ENCODE data around the gene SLC25A51.
A peak's percentile ranks its signal among the peaks of the same experiment; 100 is the strongest.

SLC25A51 gene

DNA sequence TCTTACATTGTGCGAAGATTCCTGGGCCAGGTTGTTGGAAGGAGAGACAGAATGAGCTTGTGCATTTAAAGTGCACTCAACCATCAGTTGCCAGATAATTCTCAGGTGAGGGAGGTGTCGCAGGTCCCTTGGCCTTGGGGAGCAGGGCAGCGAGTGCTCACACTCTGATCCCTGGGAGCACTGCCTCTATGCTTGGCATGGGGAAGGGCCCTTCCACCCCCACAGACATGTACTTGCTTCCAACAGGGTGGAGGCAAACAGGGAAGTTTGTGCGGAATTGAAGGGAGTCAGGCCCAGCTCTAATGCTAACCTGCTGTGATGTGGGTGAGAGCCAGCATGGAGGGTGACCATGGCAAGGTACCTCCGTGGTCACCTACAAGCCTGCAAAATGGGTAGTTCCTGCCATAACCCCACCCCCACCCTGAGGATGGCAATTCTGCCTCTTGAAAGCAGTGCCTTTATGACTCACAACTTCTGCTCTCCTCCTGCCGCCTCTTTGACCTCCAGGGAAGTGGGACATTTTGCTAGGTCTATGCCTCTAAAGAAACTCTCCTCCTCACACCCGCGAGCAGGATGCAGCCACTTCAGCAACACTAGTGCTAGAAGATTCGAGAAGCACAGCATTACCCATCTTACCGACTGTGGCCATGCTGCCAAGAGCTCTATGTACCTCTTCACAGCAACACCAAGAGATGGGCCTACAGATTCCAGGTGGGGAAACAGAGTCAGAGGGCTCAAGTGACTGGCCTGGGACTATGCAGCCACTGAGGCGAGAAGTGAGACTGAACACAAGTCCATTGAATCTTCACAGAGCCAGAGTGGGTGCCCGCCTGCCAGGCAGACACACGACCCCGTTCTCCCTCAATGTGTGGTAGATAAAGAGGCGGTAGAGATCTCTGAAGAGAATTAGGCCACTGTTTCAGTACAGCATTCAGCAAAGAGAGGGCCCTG, 22.1 kb upstream of the SLC25A51 start:
- no CpG with 5 or more reads among the region's 15 CpGs for WGBS, 2 donors (ENCODE audit: extremely low coverage in 2 of 2, insufficient read length in 2 of 2, insufficient replicate concordance in 1 of 2)

DNA sequence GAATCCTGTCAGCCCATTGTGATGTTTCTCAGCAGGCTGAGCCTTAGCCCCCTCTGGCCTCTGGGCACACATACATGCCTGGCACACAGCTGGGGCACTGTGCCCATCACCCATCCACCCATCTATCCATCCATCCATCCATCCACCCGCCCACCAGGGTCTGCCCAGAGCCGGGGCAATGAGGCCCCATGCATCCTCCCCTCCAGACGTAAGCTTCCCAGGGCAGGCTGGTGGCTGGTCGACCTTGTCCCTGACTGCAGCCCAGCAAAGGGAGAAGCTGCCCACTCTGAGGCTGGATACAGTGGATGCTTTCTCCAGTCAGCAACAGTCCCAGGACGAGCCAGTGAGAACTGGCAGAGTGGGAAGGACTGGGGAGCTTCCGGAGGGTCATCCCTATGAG, 21.1 kb upstream of the SLC25A51 start:
- no peak overlapping the region for H2BK12ac ChIP-seq (ENCODE audit: low read length)
- H3K9me3 ChIP-seq (replicated peaks in 1 of 2; ENCODE audit: control insufficient read depth in 2 of 2, insufficient read depth in 1 of 2, low read depth in 1 of 2, low read length in 2 of 2) = no peaks in the 10 kb centered on the region
- H2BK5ac ChIP-seq (ENCODE audit: low read length) = no peak overlapping the region
- no peaks in the 10 kb centered on the region for H3K79me1 ChIP-seq (ENCODE audit: low read depth, low read length)
- no peak overlapping the region for H2BK120ac ChIP-seq (ENCODE audit: low read depth, low read length)
- no peak overlapping the region for H4K8ac ChIP-seq (ENCODE audit: low read depth, low read length)
- H3K27ac ChIP-seq (replicated peaks; ENCODE audit: low read length) = no peak overlapping the region
- no peaks in the 10 kb centered on the region for H3K36me3 ChIP-seq (replicated peaks in 1 of 2; ENCODE audit: control insufficient read depth in 2 of 2, insufficient read depth in 2 of 2, low read length in 2 of 2)
- no peak overlapping the region for H2BK15ac ChIP-seq (ENCODE audit: low read length)
- no peaks in the 10 kb centered on the region for H3K27me3 ChIP-seq (ENCODE audit: control insufficient read depth in 3 of 3, insufficient read depth in 3 of 3, low read depth in 1 of 3, low read length in 3 of 3)
- H3K4ac ChIP-seq (ENCODE audit: low read length) = no peak overlapping the region
- H3K9ac ChIP-seq (ENCODE audit: low read depth, low read length, poor library complexity) = no peak overlapping the region
- no peak overlapping the region for H3K14ac ChIP-seq (ENCODE audit: low read length)
- DNase-seq (ENCODE audit: low spot score) = no peak
- no peak overlapping the region for H4K91ac ChIP-seq (ENCODE audit: low read depth, low read length, poor library complexity)
- peak overlapping the region; percentile 19 for H3K23ac ChIP-seq (ENCODE audit: low read depth, low read length, poor library complexity)
- whole genome bisulfite sequencing, 2 donors (ENCODE audit: extremely low coverage in 2 of 2, insufficient read length in 2 of 2, insufficient replicate concordance in 1 of 2) = no CpG with 5 or more reads among the region's 6 CpGs
- H3K4me2 ChIP-seq (ENCODE audit: insufficient read depth, low read length, poor library complexity, severe bottlenecking) = no peak overlapping the region
- H3K4me3 ChIP-seq (ENCODE audit: low read length in 2 of 2) = no peak overlapping the region
- H2AFZ ChIP-seq (ENCODE audit: low read length) = no peak overlapping the region
- H3K4me1 ChIP-seq (ENCODE audit: control insufficient read depth in 2 of 2, insufficient read depth in 1 of 2, low read depth in 1 of 2, low read length in 2 of 2) = peaks cover 17 to 26% of the 10 kb centered on the region in 2 donors
- peak overlapping the region; percentile 15 for H3K18ac ChIP-seq (ENCODE audit: low read length)
- H2AK5ac ChIP-seq (ENCODE audit: low read depth, low read length) = no peak overlapping the region

More for the DNA sequence above, 22.1 kb upstream of the SLC25A51 start:
- H2BK15ac ChIP-seq (ENCODE audit: low read length) = no peak overlapping the region
- no peak overlapping the region for H3K9ac ChIP-seq (ENCODE audit: low read depth, low read length, poor library complexity)
- H4K91ac ChIP-seq (ENCODE audit: low read depth, low read length, poor library complexity) = no peak overlapping the region
- H2BK5ac ChIP-seq (ENCODE audit: low read length) = no peak overlapping the region
- H2BK12ac ChIP-seq (ENCODE audit: low read length) = no peak overlapping the region
- no peaks in the 10 kb centered on the region for H3K79me1 ChIP-seq (ENCODE audit: low read depth, low read length)
- H3K4me3 ChIP-seq (ENCODE audit: low read length in 2 of 2) = no peak overlapping the region
- H3K27me3 ChIP-seq (ENCODE audit: control insufficient read depth in 3 of 3, insufficient read depth in 3 of 3, low read depth in 1 of 3, low read length in 3 of 3) = no peaks in the 10 kb centered on the region
- H3K18ac ChIP-seq (ENCODE audit: low read length) = peak overlapping the region; percentile 24
- peaks cover 17 to 19% of the 10 kb centered on the region in 2 donors for H3K4me1 ChIP-seq (ENCODE audit: control insufficient read depth in 2 of 2, insufficient read depth in 1 of 2, low read depth in 1 of 2, low read length in 2 of 2)
- no peaks in the 10 kb centered on the region for H3K9me3 ChIP-seq (replicated peaks in 1 of 2; ENCODE audit: control insufficient read depth in 2 of 2, insufficient read depth in 1 of 2, low read depth in 1 of 2, low read length in 2 of 2)
- H3K27ac ChIP-seq (replicated peaks; ENCODE audit: low read length) = no peak overlapping the region
- H2AFZ ChIP-seq (ENCODE audit: low read length) = no peak overlapping the region
- no peak overlapping the region for H3K4ac ChIP-seq (ENCODE audit: low read length)
- no peak overlapping the region for H2BK120ac ChIP-seq (ENCODE audit: low read depth, low read length)
- no peak for DNase-seq (ENCODE audit: low spot score)
- H3K23ac ChIP-seq (ENCODE audit: low read depth, low read length, poor library complexity) = no peak overlapping the region
- H4K8ac ChIP-seq (ENCODE audit: low read depth, low read length) = no peak overlapping the region
- H2AK5ac ChIP-seq (ENCODE audit: low read depth, low read length) = peak overlapping the region; percentile 1
- H3K36me3 ChIP-seq (replicated peaks in 1 of 2; ENCODE audit: control insufficient read depth in 2 of 2, insufficient read depth in 2 of 2, low read length in 2 of 2) = no peaks in the 10 kb centered on the region
- H3K4me2 ChIP-seq (ENCODE audit: insufficient read depth, low read length, poor library complexity, severe bottlenecking) = no peak overlapping the region
- H3K14ac ChIP-seq (ENCODE audit: low read length) = no peak overlapping the region

DNA sequence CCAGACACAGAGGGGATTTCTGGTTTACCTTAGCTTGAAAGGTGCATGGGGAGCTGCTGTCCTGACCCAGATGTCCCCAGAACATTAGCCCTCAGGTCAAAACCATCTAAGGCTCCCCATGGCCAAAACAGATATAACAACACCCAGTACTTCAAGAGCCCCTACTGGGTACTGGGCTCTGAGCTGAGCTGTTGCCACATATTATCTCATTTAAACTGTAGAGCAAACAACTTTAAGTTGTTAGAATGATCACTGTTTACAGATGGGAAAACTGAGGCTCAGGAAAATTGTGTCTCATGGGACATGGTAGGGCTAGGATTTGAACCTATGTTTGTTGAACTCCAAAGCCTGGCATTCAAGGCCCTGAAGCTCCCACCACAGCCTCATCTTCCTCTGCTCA, 20.6 kb upstream of the SLC25A51 start:
- Histone ChIP-seq H3K27ac (replicated peaks; ENCODE audit: low read length) (no peak overlapping the region), H2AFZ (ENCODE audit: low read length) (no peak overlapping the region), H3K27me3 (ENCODE audit: control insufficient read depth in 3 of 3, insufficient read depth in 3 of 3, low read depth in 1 of 3, low read length in 3 of 3) (no peaks in the 10 kb centered on the region), H2AK5ac (ENCODE audit: low read depth, low read length) (no peak overlapping the region), H3K79me1 (ENCODE audit: low read depth, low read length) (no peaks in the 10 kb centered on the region), H3K9ac (ENCODE audit: low read depth, low read length, poor library complexity) (no peak overlapping the region), H2BK120ac (ENCODE audit: low read depth, low read length) (no peak overlapping the region), H4K8ac (ENCODE audit: low read depth, low read length) (no peak overlapping the region), H3K23ac (ENCODE audit: low read depth, low read length, poor library complexity) (no peak overlapping the region), H4K91ac (ENCODE audit: low read depth, low read length, poor library complexity) (no peak overlapping the region), H3K4me1 (ENCODE audit: control insufficient read depth in 2 of 2, insufficient read depth in 1 of 2, low read depth in 1 of 2, low read length in 2 of 2) (peaks cover 18 to 30% of the 10 kb centered on the region in 2 donors), H3K36me3 (replicated peaks in 1 of 2; ENCODE audit: control insufficient read depth in 2 of 2, insufficient read depth in 2 of 2, low read length in 2 of 2) (no peaks in the 10 kb centered on the region), H2BK12ac (ENCODE audit: low read length) (no peak overlapping the region), H3K18ac (ENCODE audit: low read length) (no peak overlapping the region), H2BK15ac (ENCODE audit: low read length) (no peak overlapping the region), H3K4me2 (ENCODE audit: insufficient read depth, low read length, poor library complexity, severe bottlenecking) (no peak overlapping the region), H3K4ac (ENCODE audit: low read length) (no peak overlapping the region), H2BK5ac (ENCODE audit: low read length) (no peak overlapping the region), H3K4me3 (ENCODE audit: low read length in 2 of 2) (no peak overlapping the region), H3K9me3 (replicated peaks in 1 of 2; ENCODE audit: control insufficient read depth in 2 of 2, insufficient read depth in 1 of 2, low read depth in 1 of 2, low read length in 2 of 2) (no peaks in the 10 kb centered on the region), H3K14ac (ENCODE audit: low read length) (no peak overlapping the region)
- DNase-seq (ENCODE audit: low spot score) = no peak

GRCh38 chr9:37923796-37924427, 20.0 kb upstream of the SLC25A51 start:
- no peak overlapping the region for H2BK5ac ChIP-seq (ENCODE audit: low read length)
- H3K4me1 ChIP-seq (ENCODE audit: control insufficient read depth in 2 of 2, insufficient read depth in 1 of 2, low read depth in 1 of 2, low read length in 2 of 2) = peaks cover 19 to 33% of the 10 kb centered on the region in 2 donors
- no peak overlapping the region for H2BK12ac ChIP-seq (ENCODE audit: low read length)
- no peak overlapping the region for H2BK15ac ChIP-seq (ENCODE audit: low read length)
- no CpG with 5 or more reads among the region's 25 CpGs for WGBS, 2 donors (ENCODE audit: extremely low coverage in 2 of 2, insufficient read length in 2 of 2, insufficient replicate concordance in 1 of 2)
- peak overlapping the region; percentile 20 for H2AK5ac ChIP-seq (ENCODE audit: low read depth, low read length)
- DNase-seq (ENCODE audit: low spot score) = no peak
- no peak overlapping the region for H3K27ac ChIP-seq (replicated peaks; ENCODE audit: low read length)
- no peak overlapping the region for H3K4me3 ChIP-seq (ENCODE audit: low read length in 2 of 2)
- H3K36me3 ChIP-seq (replicated peaks in 1 of 2; ENCODE audit: control insufficient read depth in 2 of 2, insufficient read depth in 2 of 2, low read length in 2 of 2) = no peaks in the 10 kb centered on the region
- H2AFZ ChIP-seq (ENCODE audit: low read length) = no peak overlapping the region
- H3K9ac ChIP-seq (ENCODE audit: low read depth, low read length, poor library complexity) = no peak overlapping the region
- no peak overlapping the region for H3K14ac ChIP-seq (ENCODE audit: low read length)
- H3K18ac ChIP-seq (ENCODE audit: low read length) = peak overlapping the region; percentile 65
- H3K23ac ChIP-seq (ENCODE audit: low read depth, low read length, poor library complexity) = no peak overlapping the region
- H3K79me1 ChIP-seq (ENCODE audit: low read depth, low read length) = no peaks in the 10 kb centered on the region
- H4K8ac ChIP-seq (ENCODE audit: low read depth, low read length) = no peak overlapping the region
- no peaks in the 10 kb centered on the region for H3K27me3 ChIP-seq (ENCODE audit: control insufficient read depth in 3 of 3, insufficient read depth in 3 of 3, low read depth in 1 of 3, low read length in 3 of 3)
- no peak overlapping the region for H2BK120ac ChIP-seq (ENCODE audit: low read depth, low read length)
- H3K9me3 ChIP-seq (replicated peaks in 1 of 2; ENCODE audit: control insufficient read depth in 2 of 2, insufficient read depth in 1 of 2, low read depth in 1 of 2, low read length in 2 of 2) = no peaks in the 10 kb centered on the region
- H3K4ac ChIP-seq (ENCODE audit: low read length) = no peak overlapping the region
- H4K91ac ChIP-seq (ENCODE audit: low read depth, low read length, poor library complexity) = peak overlapping the region; percentile 1
- H3K4me2 ChIP-seq (ENCODE audit: insufficient read depth, low read length, poor library complexity, severe bottlenecking) = no peak overlapping the region

Measured in neuronal stem cell (in vitro differentiated cells).